GM12878 (cell line): ENCODE results near the gene ABCB9. TPM values are rescaled to one million over a fixed set of nuclear protein-coding genes. Genes with fewer than 3 reads are reported as not detected.

Source experiments
- ATAC-seq: fragments of 200-7000 bp; cut with Tn5 transposase; 3 replicates; pipeline ENCODE4 v1.9.1; 2020; ENCODE audit warnings: mild to moderate bottlenecking, moderate library complexity
- BruUV-seq: library from RNA; stranded (reverse); fragments of 400-500 nt; replicated peaks from 2 replicates; lab custom pipeline; 2021; lab: Mats Ljungman, UMichigan
- CTCF ChIA-PET: fragments of 300-600 bp; sonication (Branson Sonifier 250); formaldehyde crosslinking; extraction: SDS; loops from one replicate; lab custom pipeline; 2021; ENCODE audit warnings: inconsistent platforms; lab: Yijun Ruan, JAX
- POLR2A ChIA-PET: fragments of 350-600 bp; formaldehyde crosslinking; extraction: SDS; loops from one replicate; lab custom pipeline; 2021; ENCODE audit warnings: inconsistent platforms; lab: Charles Lee
- RAD21 ChIA-PET: fragments of 300-600 bp; sonication (Branson Sonifier 250); formaldehyde crosslinking; loops from one replicate; lab custom pipeline; 2023; ENCODE audit warnings: antibody characterized with exemption; ENCODE audit not compliant: unreplicated experiment; lab: Charles Lee
- SMC1A ChIA-PET: fragments of 300-600 bp; sonication (Branson Sonifier 250); formaldehyde crosslinking; loops from one replicate; lab custom pipeline; 2023; ENCODE audit not compliant: unreplicated experiment, uncharacterized antibody; lab: Charles Lee
- DNase-seq: peaks from one replicate; pipeline ENCODE4 v3.0.0-alpha.2; 2011; ENCODE audit warnings: low read depth, low spot score
- FAIRE-seq: peaks from 3 replicates; lab custom pipeline; 2011; peaks lifted over from hg19 to GRCh38; lab: Jason Lieb, UNC
- H2AFZ ChIP-seq: 2 replicates; pipeline ENCODE4 v1.6.0; 2011; ENCODE audit warnings: low read depth, low read length, control low read depth; ENCODE audit not compliant: control insufficient read depth
- H3K27ac ChIP-seq: 2 replicates; pipeline ENCODE4 v1.5.1; 2011; ENCODE audit warnings: control low read depth; ENCODE audit not compliant: control insufficient read depth, insufficient read depth
- H3K27me3 ChIP-seq, 2 experiments: replicated peaks in 1 of 2; 2 replicates each; pipeline versions ENCODE4 v1.6.0 to v1.6.1; 2011; ENCODE audit warnings: low read length in 1 of 2; ENCODE audit not compliant: control insufficient read depth in 2 of 2, insufficient read depth in 2 of 2
- H3K36me3 ChIP-seq, 2 experiments: 2 replicates each; pipeline ENCODE4 v1.5.1; 2011; ENCODE audit warnings: low read length in 1 of 2; ENCODE audit not compliant: control insufficient read depth in 2 of 2, insufficient read depth in 2 of 2
- H3K4me1 ChIP-seq: 2 replicates; pipeline ENCODE4 v1.6.1; 2011; ENCODE audit warnings: mild to moderate bottlenecking, low read length, moderate library complexity, mixed read lengths; ENCODE audit not compliant: control insufficient read depth, insufficient read depth
- H3K4me2 ChIP-seq: 2 replicates; pipeline ENCODE4 v1.6.0; 2011; ENCODE audit warnings: control low read depth; ENCODE audit not compliant: control insufficient read depth, insufficient read depth
- H3K4me3 ChIP-seq: fragments of 200-600 bp; sonication (generic); 2 replicates; pipeline ENCODE4 v1.5.1; 2016
- H3K79me2 ChIP-seq: 2 replicates; pipeline ENCODE4 v1.6.0; 2011; ENCODE audit warnings: low read length; ENCODE audit not compliant: control insufficient read depth, insufficient read depth
- H3K9ac ChIP-seq: 2 replicates; pipeline ENCODE4 v1.8.0; 2011; ENCODE audit warnings: low read length, control low read depth, mixed read lengths; ENCODE audit not compliant: control insufficient read depth, insufficient read depth
- H3K9me3 ChIP-seq: replicated peaks from 3 replicates; pipeline ENCODE4 v1.5.1; 2011; ENCODE audit warnings: mild to moderate bottlenecking, low read length; ENCODE audit not compliant: control insufficient read depth, insufficient read depth
- H4K20me1 ChIP-seq: 2 replicates; pipeline ENCODE4 v1.6.0; 2011; ENCODE audit not compliant: control insufficient read depth, insufficient read depth
- ATF3 ChIP-seq: IDR thresholded peaks from 2 replicates; pipeline ENCODE4 v1.6.1; 2011; ENCODE audit warnings: low read depth, mild to moderate bottlenecking, low read length, moderate library complexity, borderline replicate concordance; ENCODE audit errors: extremely low read depth
- EP300 ChIP-seq, 2 experiments: fragments of 150-350 bp in 1 of 2; IDR thresholded peaks; 2 replicates each; pipeline ENCODE4 v1.6.1; 2011 to 2012; ENCODE audit warnings: low read depth in 2 of 2, low read length in 2 of 2, borderline replicate concordance in 1 of 2, improper control_type of control experiment in 1 of 2, inconsistent platforms in 1 of 2; ENCODE audit not compliant: control insufficient read depth in 1 of 2
- HCFC1 ChIP-seq: fragments of 150-350 bp; IDR thresholded peaks from 2 replicates; pipeline ENCODE4 v1.6.1; 2014; ENCODE audit warnings: low read length
- IKZF2 ChIP-seq, 2 experiments: fragments of 450-650 bp; IDR thresholded peaks; 2 replicates each; pipeline ENCODE4 v1.6.1; 2017; ENCODE audit warnings: mild to moderate bottlenecking in 2 of 2, moderate library complexity in 2 of 2
- JUND ChIP-seq: IDR thresholded peaks from 2 replicates; pipeline ENCODE4 v1.6.1; 2012; ENCODE audit warnings: low read depth, mild to moderate bottlenecking, low read length, improper control_type of control experiment, moderate library complexity
- KLF5 ChIP-seq: fragments of 450-650 bp; IDR thresholded peaks from 2 replicates; pipeline ENCODE4 v1.6.1; 2014; ENCODE audit warnings: mild to moderate bottlenecking; ENCODE audit not compliant: partially characterized antibody
- LARP7 ChIP-seq: fragments of 450-650 bp; IDR thresholded peaks from 2 replicates; pipeline ENCODE4 v1.6.1; 2017; ENCODE audit warnings: mild to moderate bottlenecking
- MEF2A ChIP-seq: IDR thresholded peaks from 2 replicates; pipeline ENCODE4 v1.6.1; 2011; ENCODE audit warnings: low read depth, mild to moderate bottlenecking, low read length, moderate library complexity; ENCODE audit not compliant: insufficient read depth
- PAX5 ChIP-seq: IDR thresholded peaks from 2 replicates; pipeline ENCODE4 v1.6.1; 2011; ENCODE audit warnings: low read depth, low read length, borderline replicate concordance
- SKIL ChIP-seq: fragments of 450-650 bp; IDR thresholded peaks from 2 replicates; pipeline ENCODE4 v1.6.1; 2017; ENCODE audit warnings: mild to moderate bottlenecking, low read depth, inconsistent platforms; ENCODE audit not compliant: poor library complexity, severe bottlenecking
- STAT3 ChIP-seq: IDR thresholded peaks from 2 replicates; pipeline ENCODE4 v1.6.1; 2011; ENCODE audit warnings: low read depth, low read length, improper control_type of control experiment
- ZBTB4 ChIP-seq: fragments of 450-650 bp; formaldehyde crosslinking; IDR thresholded peaks from 2 replicates; pipeline ENCODE4 v1.4.0; 2022; ENCODE audit warnings: mild to moderate bottlenecking, moderate library complexity
- WGBS: methylation state at CpG from one replicate; pipeline ENCODE4 v1.1.6; 2016; ENCODE audit warnings: low lambda C conversion rate; ENCODE audit not compliant: insufficient replicate concordance, insufficient coverage; ENCODE audit errors: missing lambda C conversion rate; 5-methylcytosine and 5-hydroxymethylcytosine counted together
- in situ Hi-C: fragments of 300-500 bp; cut with MboI; formaldehyde crosslinking; loops from 9 replicates; pipeline ENCODE4 v1.14.3; 2018; ENCODE audit warnings: mixed read lengths
- intact Hi-C: fragments of 100-400 bp; cut with micrococcal nuclease; formaldehyde crosslinking; loops from one replicate; pipeline ENCODE4 v1.14.2; 2022; ENCODE audit not compliant: unreplicated experiment
- polyA plus RNA-seq, 11 experiments: library from polyadenylated mRNA; depleted of rRNA in 4 of 11; unstranded in 6 of 11; stranded (reverse) in 5 of 11; fragments of >200 nt; fragmentation: Nextera tagmentation in 4 of 11; fragmentation: Illumina TruSeq in 1 of 11; extraction: Ambion mirVana in 4 of 11; extraction: Trizol in 1 of 11; gene quantifications; 1 replicate in 1 of 11; 2 replicates in 10 of 11; pipeline versions ENCODE4 v1.2.1 to v1.2.3, GENCODE V29; 2011 to 2016; ENCODE audit warnings: inconsistent platforms in 2 of 11, missing spikeins in 2 of 11, low read depth in 1 of 11
- total RNA-seq, 4 experiments: library from RNA; depleted of rRNA in 3 of 4; stranded (reverse); fragments of >200 nt in 3 of 4; fragmentation: Illumina TruSeq in 1 of 4; extraction: Trizol in 1 of 4; gene quantifications; 2 replicates each; pipeline versions ENCODE4 v1.2.1 to v1.2.3, GENCODE V29; 2013 to 2021

Gene ABCB9
- total and polyA plus RNA-seq, 10 of the 15 experiments (the other 5 are each of a cell fraction or from before 2014, with no cell fraction given), result 0.37 to 4.9 (median 3.1) TPM

GRCh38 chr12:123011701-123012100 lies 45.4 kb upstream of the ABCB9 start:
- no peaks in the 10 kb centered on the region for H3K79me2 ChIP-seq
- ChIA-PET POLR2A (no interaction called here), RAD21 (no interaction called here), SMC1A (no interaction called here), CTCF (no interaction called here)
- no peak overlapping the region for H3K4me2 ChIP-seq
- H3K4me1 ChIP-seq, result no peaks in the 10 kb centered on the region
- DNase-seq (no peak), ATAC-seq (no peak), FAIRE-seq (no peak)
- no peaks in the 10 kb centered on the region for H4K20me1 ChIP-seq
- H3K9ac ChIP-seq, result no peak overlapping the region
- H3K36me3 ChIP-seq, result no peaks in the 10 kb centered on the region
- whole genome bisulfite sequencing, result 28% methylated on average over 6 of the region's 6 CpGs
- H3K9me3 ChIP-seq, result no peaks in the 10 kb centered on the region
- no TSS peak for BruUV-seq
- H3K27me3 ChIP-seq, result peaks cover 0 to 3% of the 10 kb centered on the region in 2 experiments; a peak in 3 of 4 replicates
- H3K27ac ChIP-seq, result no peak overlapping the region
- TF ChIP-seq EP300 (IDR thresholded peaks at IDR 0.05; ENCODE audit: borderline replicate concordance in 1 of 2, control insufficient read depth in 1 of 2, low read depth in 2 of 2, low read length in 2 of 2) (no peak), ZBTB4 (CRISPR knock-in tag) (no peak), LARP7 (no peak), ATF3 (no peak), JUND (no peak), HCFC1 (no peak), IKZF2 (IDR thresholded peaks at IDR 0.05) (no peak), STAT3 (no peak), KLF5 (no peak), PAX5 (no peak), MEF2A (no peak), SKIL (no peak)
- no peak overlapping the region for H3K4me3 ChIP-seq
- no peak overlapping the region for H2AFZ ChIP-seq
- in situ Hi-C loops (no loop called here), intact Hi-C loops (no loop called here)
